HepG2 (cell line): ENCODE data around the gene FAM169A. TPM values are rescaled to one million over a fixed set of nuclear protein-coding genes. Genes with fewer than 3 reads are reported as not detected.

ENCODE experiments used
- EHMT2 ChIP-seq: fragments of 200-600 bp; sonication (generic); IDR thresholded peaks from 2 replicates; pipeline ENCODE4 v1.7.0; 2017; ENCODE audit warnings: antibody characterized with exemption, low read depth, low read length, borderline replicate concordance
- EP300 ChIP-seq, 3 experiments: sonication (generic) in 1 of 3; formaldehyde crosslinking in 1 of 3; IDR thresholded peaks; 2 replicates each; pipeline versions ENCODE4 v1.5.1 to v1.6.1; 2011 to 2020; ENCODE audit warnings: low read depth in 2 of 3, low read length in 2 of 3, borderline replicate concordance in 1 of 3, improper control_type of control experiment in 1 of 3, mild to moderate bottlenecking in 1 of 3, missing genetic modification reagents in 1 of 3, moderate library complexity in 1 of 3
- HES4 ChIP-seq: sonication (generic); formaldehyde crosslinking; IDR thresholded peaks from 2 replicates; pipeline ENCODE4 v1.9.0; 2021; ENCODE audit warnings: mild to moderate bottlenecking, missing genetic modification reagents, borderline replicate concordance
- MAFG ChIP-seq: sonication (generic); formaldehyde crosslinking; IDR thresholded peaks from 2 replicates; pipeline ENCODE4 v1.5.1; 2020; ENCODE audit warnings: mild to moderate bottlenecking, missing genetic modification reagents
- MED13 ChIP-seq: sonication (generic); formaldehyde crosslinking; IDR thresholded peaks from 2 replicates; pipeline ENCODE4 v1.5.0; 2020; ENCODE audit warnings: missing genetic modification reagents
- MED8 ChIP-seq: sonication (generic); formaldehyde crosslinking; IDR thresholded peaks from 2 replicates; pipeline ENCODE4 v1.8.1; 2023; ENCODE audit warnings: mild to moderate bottlenecking, missing genetic modification reagents; ENCODE audit not compliant: insufficient replicate concordance
- NR3C1 ChIP-seq: sonication (generic); formaldehyde crosslinking; IDR thresholded peaks from 2 replicates; pipeline ENCODE4 v1.4.0; 2020; ENCODE audit warnings: missing genetic modification reagents
- SSRP1 ChIP-seq: IDR thresholded peaks from 2 replicates; pipeline ENCODE4 v1.6.1; 2016; ENCODE audit warnings: control low read depth
- ZFAT ChIP-seq: sonication (generic); formaldehyde crosslinking; conservative IDR thresholded peaks from 2 replicates; pipeline ENCODE4 v1.8.1; 2023; ENCODE audit warnings: missing genetic modification reagents, inconsistent platforms
- ZFP1 ChIP-seq: IDR thresholded peaks from 2 replicates; pipeline ENCODE4 v1.6.1; 2016
- ZMYM3 ChIP-seq: sonication (generic); formaldehyde crosslinking; IDR thresholded peaks from 2 replicates; pipeline ENCODE4 v1.5.1; 2020; ENCODE audit warnings: mild to moderate bottlenecking, missing genetic modification reagents
- ZNF224 ChIP-seq: sonication (generic); formaldehyde crosslinking; IDR thresholded peaks from 2 replicates; pipeline ENCODE4 v1.5.0; 2020; ENCODE audit warnings: mild to moderate bottlenecking, missing genetic modification reagents
- ZNF335 ChIP-seq: sonication (generic); formaldehyde crosslinking; IDR thresholded peaks from 2 replicates; pipeline ENCODE4 v1.4.0; 2020; ENCODE audit warnings: missing genetic modification reagents
- ZNF510 ChIP-seq: sonication (generic); formaldehyde crosslinking; IDR thresholded peaks from 2 replicates; pipeline ENCODE4 v1.4.0; 2020; ENCODE audit warnings: low read depth, mild to moderate bottlenecking, missing genetic modification reagents
- ZNF549 ChIP-seq: sonication (generic); formaldehyde crosslinking; IDR thresholded peaks from 2 replicates; pipeline ENCODE4 v1.5.0; 2020; ENCODE audit warnings: missing genetic modification reagents
- ZNF616 ChIP-seq: sonication (generic); formaldehyde crosslinking; IDR thresholded peaks from 2 replicates; pipeline ENCODE4 v1.5.0; 2020; ENCODE audit warnings: low read depth, mild to moderate bottlenecking, missing genetic modification reagents
- ZZZ3 ChIP-seq: sonication (generic); formaldehyde crosslinking; IDR thresholded peaks from 2 replicates; pipeline ENCODE4 v1.4.0; 2020; ENCODE audit warnings: missing genetic modification reagents, mild to moderate bottlenecking, borderline replicate concordance
- polyA plus RNA-seq, 8 experiments: library from polyadenylated mRNA; depleted of rRNA in 3 of 8; stranded (reverse) in 7 of 8; unstranded in 1 of 8; fragments of >200 nt; fragmentation: Illumina TruSeq in 4 of 8; extraction: Trizol in 4 of 8; gene quantifications; 2 replicates each; pipeline versions ENCODE4 v1.2.1 to v1.2.3, GENCODE V29; 2011 to 2016; ENCODE audit warnings: low read depth in 4 of 8, missing spikeins in 1 of 8, mixed read lengths in 1 of 8; ENCODE audit not compliant: insufficient read depth in 1 of 8
- total RNA-seq, 5 experiments: library from RNA; depleted of rRNA; stranded (reverse); fragments of >200 nt; fragmentation: Illumina TruSeq; extraction: Trizol; gene quantifications; 2 replicates each; pipeline ENCODE4 v1.2.3, GENCODE V29; 2016; ENCODE audit warnings: low read depth in 1 of 5
- TF ChIP-seq, protein P1 (sequence below): sonication (generic); formaldehyde crosslinking; IDR thresholded peaks from 2 replicates; pipeline ENCODE4 v1.5.0; 2020; ENCODE audit warnings: mild to moderate bottlenecking, missing genetic modification reagents
- TF ChIP-seq, protein P2 (sequence below): sonication (generic); formaldehyde crosslinking; IDR thresholded peaks from 2 replicates; pipeline ENCODE4 v1.4.0; 2020; ENCODE audit warnings: mild to moderate bottlenecking, missing genetic modification reagents
- TF ChIP-seq, protein P3 (sequence below): sonication (generic); formaldehyde crosslinking; IDR thresholded peaks from 2 replicates; pipeline ENCODE4 v1.4.0; 2020; ENCODE audit warnings: missing genetic modification reagents
- TF ChIP-seq, protein P4 (sequence below): sonication (generic); formaldehyde crosslinking; IDR thresholded peaks from 2 replicates; pipeline ENCODE4 v1.5.0; 2020; ENCODE audit warnings: missing genetic modification reagents
- TF ChIP-seq, protein P5 (sequence below): IDR thresholded peaks from 2 replicates; pipeline ENCODE4 v1.6.1; 2016; ENCODE audit warnings: mild to moderate bottlenecking

The FAM169A gene
- total and polyA plus RNA-seq, 2 of the 13 experiments (the other 11 are each of a cell fraction or from before 2014, with no cell fraction given): 21.1 to 110 TPM

DNA sequence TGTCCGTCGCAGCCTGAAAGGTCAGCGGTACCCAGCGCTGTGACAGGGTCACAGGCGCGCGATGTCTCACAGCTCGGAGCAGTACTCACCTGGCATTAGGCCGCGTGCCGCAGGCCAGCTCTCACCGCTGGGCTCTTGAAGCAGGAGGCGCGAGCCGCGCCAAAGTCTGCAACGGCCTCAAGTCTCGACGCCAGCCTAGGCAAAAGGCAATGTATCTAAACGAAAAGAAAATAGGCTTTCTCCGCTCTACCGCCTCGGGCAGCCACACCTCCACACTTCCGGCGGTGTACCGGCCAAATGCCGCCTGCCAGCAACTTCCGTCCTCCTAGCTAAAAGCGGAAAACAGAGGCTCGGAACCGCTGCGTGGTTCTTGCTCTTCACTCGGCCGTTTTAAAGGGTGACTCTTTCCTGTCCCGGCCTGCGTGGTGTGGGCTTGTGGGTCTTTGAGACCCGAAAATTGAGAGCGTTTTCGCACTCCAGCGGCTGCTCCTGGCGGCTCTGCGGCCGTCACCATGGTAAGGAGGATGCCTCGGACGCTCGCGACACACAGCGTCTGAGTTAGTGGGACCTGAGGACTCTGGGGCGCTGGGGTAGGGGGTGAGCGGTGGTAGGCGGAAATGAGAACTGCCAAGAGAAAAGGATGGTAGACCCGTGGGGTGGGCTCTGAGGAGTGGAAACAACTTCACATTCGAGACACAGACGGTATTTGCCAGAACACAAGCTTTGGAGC, 99.2 kb downstream of the FAM169A start, which contains the start of the genes GFM2 and NSA2 (continued):
- TF ChIP-seq ZNF616 (CRISPR knock-in tag): no peak
- TF ChIP-seq EHMT2: no peak; the same call in 1 of the 2 replicates
- TF ChIP-seq ZFP1 (CRISPR knock-in tag): peak; percentile 81; the same call in 1 of the 2 replicates
- peak; percentile 49; the same call in 1 of the 2 replicates for TF ChIP-seq ZMYM3 (CRISPR knock-in tag)
- TF ChIP-seq ZFAT (CRISPR knock-in tag): no peak; the same call in 1 of the 2 replicates
- TF ChIP-seq, protein P1, sequence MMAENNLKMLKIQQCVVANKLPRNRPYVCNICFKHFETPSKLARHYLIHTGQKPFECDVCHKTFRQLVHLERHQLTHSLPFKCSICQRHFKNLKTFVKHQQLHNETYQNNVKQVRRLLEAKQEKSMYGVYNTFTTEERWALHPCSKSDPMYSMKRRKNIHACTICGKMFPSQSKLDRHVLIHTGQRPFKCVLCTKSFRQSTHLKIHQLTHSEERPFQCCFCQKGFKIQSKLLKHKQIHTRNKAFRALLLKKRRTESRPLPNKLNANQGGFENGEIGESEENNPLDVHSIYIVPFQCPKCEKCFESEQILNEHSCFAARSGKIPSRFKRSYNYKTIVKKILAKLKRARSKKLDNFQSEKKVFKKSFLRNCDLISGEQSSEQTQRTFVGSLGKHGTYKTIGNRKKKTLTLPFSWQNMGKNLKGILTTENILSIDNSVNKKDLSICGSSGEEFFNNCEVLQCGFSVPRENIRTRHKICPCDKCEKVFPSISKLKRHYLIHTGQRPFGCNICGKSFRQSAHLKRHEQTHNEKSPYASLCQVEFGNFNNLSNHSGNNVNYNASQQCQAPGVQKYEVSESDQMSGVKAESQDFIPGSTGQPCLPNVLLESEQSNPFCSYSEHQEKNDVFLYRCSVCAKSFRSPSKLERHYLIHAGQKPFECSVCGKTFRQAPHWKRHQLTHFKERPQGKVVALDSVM (CRISPR knock-in tag): peak; percentile 41; the same call in 1 of the 2 replicates
- TF ChIP-seq HES4 (CRISPR knock-in tag): peak; percentile 78
- no peak for TF ChIP-seq ZNF549
- TF ChIP-seq ZNF335 (CRISPR knock-in tag): 0 out of 2 replicates have a peak, but pooled peaks have one; percentile 66
- TF ChIP-seq, protein P2, sequence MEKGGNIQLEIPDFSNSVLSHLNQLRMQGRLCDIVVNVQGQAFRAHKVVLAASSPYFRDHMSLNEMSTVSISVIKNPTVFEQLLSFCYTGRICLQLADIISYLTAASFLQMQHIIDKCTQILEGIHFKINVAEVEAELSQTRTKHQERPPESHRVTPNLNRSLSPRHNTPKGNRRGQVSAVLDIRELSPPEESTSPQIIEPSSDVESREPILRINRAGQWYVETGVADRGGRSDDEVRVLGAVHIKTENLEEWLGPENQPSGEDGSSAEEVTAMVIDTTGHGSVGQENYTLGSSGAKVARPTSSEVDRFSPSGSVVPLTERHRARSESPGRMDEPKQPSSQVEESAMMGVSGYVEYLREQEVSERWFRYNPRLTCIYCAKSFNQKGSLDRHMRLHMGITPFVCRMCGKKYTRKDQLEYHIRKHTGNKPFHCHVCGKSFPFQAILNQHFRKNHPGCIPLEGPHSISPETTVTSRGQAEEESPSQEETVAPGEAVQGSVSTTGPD (CRISPR knock-in tag): no peak
- 0 out of 2 replicates have a peak, but pooled peaks have one; percentile 53 for TF ChIP-seq SSRP1 (CRISPR knock-in tag)
- TF ChIP-seq ZZZ3 (CRISPR knock-in tag): peak; percentile 84; the same call in 1 of the 2 replicates
- TF ChIP-seq, protein P3, sequence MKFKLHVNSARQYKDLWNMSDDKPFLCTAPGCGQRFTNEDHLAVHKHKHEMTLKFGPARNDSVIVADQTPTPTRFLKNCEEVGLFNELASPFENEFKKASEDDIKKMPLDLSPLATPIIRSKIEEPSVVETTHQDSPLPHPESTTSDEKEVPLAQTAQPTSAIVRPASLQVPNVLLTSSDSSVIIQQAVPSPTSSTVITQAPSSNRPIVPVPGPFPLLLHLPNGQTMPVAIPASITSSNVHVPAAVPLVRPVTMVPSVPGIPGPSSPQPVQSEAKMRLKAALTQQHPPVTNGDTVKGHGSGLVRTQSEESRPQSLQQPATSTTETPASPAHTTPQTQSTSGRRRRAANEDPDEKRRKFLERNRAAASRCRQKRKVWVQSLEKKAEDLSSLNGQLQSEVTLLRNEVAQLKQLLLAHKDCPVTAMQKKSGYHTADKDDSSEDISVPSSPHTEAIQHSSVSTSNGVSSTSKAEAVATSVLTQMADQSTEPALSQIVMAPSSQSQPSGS (CRISPR knock-in tag): peak; percentile 81
- TF ChIP-seq, protein P4, sequence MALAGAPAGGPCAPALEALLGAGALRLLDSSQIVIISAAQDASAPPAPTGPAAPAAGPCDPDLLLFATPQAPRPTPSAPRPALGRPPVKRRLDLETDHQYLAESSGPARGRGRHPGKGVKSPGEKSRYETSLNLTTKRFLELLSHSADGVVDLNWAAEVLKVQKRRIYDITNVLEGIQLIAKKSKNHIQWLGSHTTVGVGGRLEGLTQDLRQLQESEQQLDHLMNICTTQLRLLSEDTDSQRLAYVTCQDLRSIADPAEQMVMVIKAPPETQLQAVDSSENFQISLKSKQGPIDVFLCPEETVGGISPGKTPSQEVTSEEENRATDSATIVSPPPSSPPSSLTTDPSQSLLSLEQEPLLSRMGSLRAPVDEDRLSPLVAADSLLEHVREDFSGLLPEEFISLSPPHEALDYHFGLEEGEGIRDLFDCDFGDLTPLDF: 0 out of 2 replicates have a peak, but pooled peaks have one; percentile 53
- no peak for TF ChIP-seq MED8 (CRISPR knock-in tag)
- TF ChIP-seq ZNF510 (CRISPR knock-in tag): no peak; the same call in 1 of the 2 replicates
- TF ChIP-seq EP300 (IDR thresholded peaks at IDR 0.05; ENCODE audit: low read depth in 2 of 2, low read length in 2 of 2): peak in 1 of 2 experiments; percentile 33; a peak in 1 of 4 replicates
- TF ChIP-seq EP300 (CRISPR knock-in tag; IDR thresholded peaks at IDR 0.05; ENCODE audit: borderline replicate concordance): peak; percentile 61
- no peak for TF ChIP-seq NR3C1 (CRISPR knock-in tag)
- TF ChIP-seq MAFG (CRISPR knock-in tag): no peak
- no peak for TF ChIP-seq ZNF224
- no peak for TF ChIP-seq MED13 (CRISPR knock-in tag)
- TF ChIP-seq, protein P5, sequence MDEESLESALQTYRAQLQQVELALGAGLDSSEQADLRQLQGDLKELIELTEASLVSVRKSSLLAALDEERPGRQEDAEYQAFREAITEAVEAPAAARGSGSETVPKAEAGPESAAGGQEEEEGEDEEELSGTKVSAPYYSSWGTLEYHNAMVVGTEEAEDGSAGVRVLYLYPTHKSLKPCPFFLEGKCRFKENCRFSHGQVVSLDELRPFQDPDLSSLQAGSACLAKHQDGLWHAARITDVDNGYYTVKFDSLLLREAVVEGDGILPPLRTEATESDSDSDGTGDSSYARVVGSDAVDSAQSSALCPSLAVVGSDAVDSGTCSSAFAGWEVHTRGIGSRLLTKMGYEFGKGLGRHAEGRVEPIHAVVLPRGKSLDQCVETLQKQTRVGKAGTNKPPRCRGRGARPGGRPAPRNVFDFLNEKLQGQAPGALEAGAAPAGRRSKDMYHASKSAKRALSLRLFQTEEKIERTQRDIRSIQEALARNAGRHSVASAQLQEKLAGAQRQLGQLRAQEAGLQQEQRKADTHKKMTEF (CRISPR knock-in tag): peak; percentile 90
